Central memory CD4-positive, alpha-beta T cell (primary cell): ENCODE data around the gene SCGB2A2.

Experiments used
- DNase-seq: peaks from one replicate; pipeline ENCODE4 v3.0.0; 2022

Gene SCGB2A2

GRCh38 chr11:62307950-62308349 lies 38.0 kb downstream of the SCGB2A2 start:
- DNase-seq: no peak

GRCh38 chr11:62309991-62310390 lies 40.0 kb downstream of the SCGB2A2 start:
- no peak for DNase-seq

GRCh38 chr11:62315431-62315830 lies 45.5 kb downstream of the SCGB2A2 start:
- no peak for DNase-seq

DNA sequence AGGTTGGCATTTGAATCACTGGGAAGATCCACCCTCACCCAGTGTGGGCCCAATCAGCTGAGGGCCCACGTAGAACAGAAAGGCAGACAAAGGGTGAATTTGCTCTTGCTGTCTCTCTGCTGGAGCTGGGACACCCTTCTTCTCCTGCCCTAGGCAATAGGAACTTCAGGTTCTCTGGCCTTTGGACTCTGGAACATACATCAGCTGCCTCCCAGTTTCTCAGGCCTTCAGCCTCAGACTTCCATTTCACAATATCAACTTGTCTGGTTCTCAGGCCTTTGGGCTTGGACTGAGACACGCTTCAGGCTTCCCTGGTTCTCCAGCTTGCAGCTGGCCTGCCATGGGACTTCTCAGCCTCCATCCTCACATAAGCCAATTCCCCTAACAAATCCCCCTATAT lies 52.6 kb downstream of the SCGB2A2 start:
- no peak for DNase-seq
